ENCODE measurements around the gene PCDHA1.

GRCh38 chr5:140934964-140935606, 149.1 kb downstream of the PCDHA1 start:
- TF ChIP-seq CTCF (IDR thresholded peaks at IDR 0.05), result no peak
- no peak for TF ChIP-seq POLR2A (IDR thresholded peaks at IDR 0.05)

Measured in adrenal gland (tissue), 5 donors.